CD4-positive, CD25-positive, alpha-beta regulatory T cell (primary cell): ENCODE measurements around the gene MATR3. TPM values are rescaled to one million over a fixed set of nuclear protein-coding genes. Genes with fewer than 3 reads are reported as not detected.
"Not testable (repeated sequence)": the region's sequence is repeated elsewhere in the genome, so short reads cannot be mapped to it uniquely, and the experiment has no call there.

Source experiments
- ATAC-seq, 2 donors: fragments of 150-1000 bp; cut with Tn5 transposase; one replicate each; pipeline ENCODE4 v1.10.0; 2021; ENCODE audit warnings: low read depth in 2 of 2, moderate number of reproducible peaks in 2 of 2, moderate library complexity in 1 of 2
- DNase-seq, 3 donors: peaks; one replicate each; pipeline versions ENCODE4 v3.0.0 to v3.0.0-alpha.2; 2012 to 2022; ENCODE audit warnings: mixed read lengths in 1 of 3
- H3K27ac ChIP-seq: one replicate; pipeline ENCODE4 v1.7.0; 2013; ENCODE audit warnings: mild to moderate bottlenecking, low read length; ENCODE audit not compliant: insufficient read depth, poor library complexity, severe bottlenecking
- H3K27me3 ChIP-seq: one replicate; pipeline ENCODE4 v1.7.0; 2013; ENCODE audit warnings: low read length; ENCODE audit not compliant: control insufficient read depth, insufficient read depth
- H3K36me3 ChIP-seq: one replicate; pipeline ENCODE4 v1.7.0; 2013; ENCODE audit warnings: mild to moderate bottlenecking, low read length, moderate library complexity; ENCODE audit not compliant: control insufficient read depth, insufficient read depth
- H3K4me1 ChIP-seq: 2 replicates; pipeline ENCODE4 v1.7.0; 2013; ENCODE audit warnings: mild to moderate bottlenecking, low read length; ENCODE audit not compliant: insufficient read depth, control insufficient read depth, poor library complexity, severe bottlenecking
- H3K4me3 ChIP-seq: one replicate; pipeline ENCODE4 v1.7.0; 2013; ENCODE audit warnings: low read depth, mild to moderate bottlenecking, low read length, moderate library complexity
- H3K9me3 ChIP-seq, 2 experiments: 1 replicate in 1 of 2; 2 replicates in 1 of 2; pipeline ENCODE4 v1.7.0; 2013; ENCODE audit warnings: low read length in 2 of 2, mild to moderate bottlenecking in 1 of 2, moderate library complexity in 1 of 2; ENCODE audit not compliant: control insufficient read depth in 2 of 2
- H3K27ac Mint-ChIP-seq, 3 donors: one replicate each; pipeline ENCODE4 v1.8.0; 2020 to 2022; ENCODE audit warnings: mild to moderate bottlenecking in 3 of 3, mixed read lengths in 3 of 3, moderate library complexity in 2 of 3
- H3K27me3 Mint-ChIP-seq: one replicate; pipeline ENCODE4 v1.8.0; 2022; ENCODE audit warnings: mild to moderate bottlenecking, mixed read lengths
- H3K36me3 Mint-ChIP-seq: one replicate; pipeline ENCODE4 v1.8.0; 2020; ENCODE audit warnings: mixed read lengths
- H3K4me1 Mint-ChIP-seq, 4 donors: one replicate each; pipeline ENCODE4 v1.8.0; 2020 to 2022; ENCODE audit warnings: mixed read lengths in 4 of 4, mild to moderate bottlenecking in 1 of 4
- H3K4me3 Mint-ChIP-seq, 4 donors: one replicate each; pipeline ENCODE4 v1.8.0; 2020 to 2022; ENCODE audit warnings: mild to moderate bottlenecking in 4 of 4, mixed read lengths in 4 of 4, moderate library complexity in 3 of 4
- H3K9me3 Mint-ChIP-seq, 7 donors: one replicate each; pipeline ENCODE4 v1.8.0; 2020 to 2022; ENCODE audit warnings: mixed read lengths in 7 of 7, mild to moderate bottlenecking in 3 of 7, moderate library complexity in 2 of 7
- polyA plus RNA-seq, 4 donors: library from polyadenylated mRNA; unstranded; fragments of 300-500 nt; fragmentation: Illumina TruSeq; gene quantifications; one replicate each; pipeline ENCODE4 v1.2.3, GENCODE V29; 2021
- total RNA-seq: library from RNA; stranded (reverse); gene quantifications from one replicate; pipeline ENCODE4 v1.2.3, GENCODE V29; 2022

Gene MATR3
- total and polyA plus RNA-seq, 5 donors from 2014 or later, result 327 to 391 (median 376) TPM

DNA sequence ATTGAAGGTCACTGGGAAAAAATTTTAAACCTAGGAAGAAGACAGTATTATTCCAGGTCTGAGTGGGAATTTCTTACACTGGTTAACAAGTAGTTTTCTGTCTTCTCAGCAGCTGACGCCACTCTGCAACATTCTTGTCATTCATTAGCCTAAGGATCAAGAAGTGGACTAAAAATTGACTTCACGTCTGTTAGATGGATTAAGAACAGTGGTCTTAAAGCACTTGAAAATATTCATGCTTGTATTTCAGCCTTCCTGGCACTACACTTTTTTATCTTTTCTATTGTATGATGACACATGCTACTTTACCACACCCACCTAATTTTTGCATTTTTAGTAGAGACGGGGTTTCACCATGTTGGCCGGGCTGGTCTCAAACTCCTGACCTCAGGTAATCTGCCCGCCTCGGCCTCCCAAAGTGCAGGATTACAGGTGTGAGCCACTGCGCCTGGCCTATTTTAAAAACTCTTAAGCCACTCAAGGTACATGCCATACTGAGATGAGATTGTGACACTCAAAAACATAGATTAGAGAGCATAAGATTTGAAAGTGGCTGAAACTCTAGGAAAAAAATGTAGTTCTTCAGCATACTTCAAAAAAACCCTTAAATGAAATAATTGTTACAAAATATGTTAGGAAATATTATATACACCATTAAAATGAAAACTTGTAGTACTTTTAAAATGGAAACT is 8.4 kb downstream of the MATR3 start:
- no peaks in the 10 kb centered on the region for H3K27me3 ChIP-seq
- peaks cover 52 to 97% (median 86%) of the 10 kb centered on the region in 4 donors for H3K4me1 Mint-ChIP-seq
- DNase-seq (no peak), ATAC-seq (no peak)
- no peak overlapping the region for H3K27ac ChIP-seq
- peaks cover 19% of the 10 kb centered on the region for H3K36me3 Mint-ChIP-seq
- H3K4me3 ChIP-seq, result peak overlapping the region; percentile 73
- H3K4me1 ChIP-seq, result peaks cover 99% of the 10 kb centered on the region
- peak overlapping the region; percentile 70 to 88 (median 74) for H3K27ac Mint-ChIP-seq
- H3K27me3 Mint-ChIP-seq, result no peaks in the 10 kb centered on the region
- no peaks in the 10 kb centered on the region for H3K9me3 ChIP-seq
- no peaks in the 10 kb centered on the region for H3K36me3 ChIP-seq
- no peaks in the 10 kb centered on the region for H3K9me3 Mint-ChIP-seq
- peak overlapping the region; percentile 56 to 76 (median 68) for H3K4me3 Mint-ChIP-seq

DNA sequence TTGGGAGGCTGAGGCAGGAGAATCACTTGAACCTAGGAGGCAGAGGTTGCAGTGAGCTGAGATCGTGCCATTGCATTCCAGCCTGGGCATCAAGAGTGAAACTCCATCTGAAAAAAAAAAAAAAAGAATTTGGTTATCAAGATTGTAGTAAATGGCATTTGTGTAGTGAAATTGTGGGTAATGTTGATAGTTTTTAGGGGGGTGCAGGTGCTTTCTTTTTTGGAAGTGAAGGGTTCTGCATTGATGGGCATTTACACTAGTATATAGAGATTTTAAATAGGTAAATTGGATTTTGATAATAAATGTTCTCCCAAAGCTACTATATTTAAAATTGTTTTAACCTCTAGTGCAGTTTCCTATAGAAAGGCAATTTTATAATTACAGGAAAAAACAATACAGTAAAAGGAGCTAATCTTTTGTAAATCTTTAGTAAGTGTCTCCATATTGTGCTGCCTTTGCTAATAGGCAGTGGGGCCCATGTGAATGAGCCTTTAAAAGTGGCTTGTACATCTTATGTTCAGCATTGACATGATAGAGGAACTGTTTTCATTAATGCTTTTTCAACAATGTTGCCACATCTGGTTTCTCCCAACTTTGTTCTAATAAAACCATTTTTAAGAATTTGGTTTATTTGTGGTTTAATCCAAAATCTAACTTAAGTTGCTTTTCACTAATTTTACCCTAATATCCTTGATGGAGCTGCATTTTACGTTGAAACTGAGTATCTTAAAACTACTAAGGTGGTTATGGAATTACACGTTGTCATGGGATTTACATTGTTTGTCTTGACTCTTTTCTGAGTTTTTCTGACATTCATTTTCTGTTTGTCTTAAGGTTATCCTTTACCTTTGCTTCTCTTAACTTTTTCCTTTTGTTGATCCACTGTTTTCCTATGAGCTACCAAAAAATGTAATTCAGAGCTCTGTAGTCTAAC is 11.1 kb downstream of the MATR3 start:
- Mint-ChIP-seq H3K27me3 (no peaks in the 10 kb centered on the region), H3K9me3 (no peaks in the 10 kb centered on the region), H3K27ac (peak overlapping the region in 1 of 3 donors; percentile 43), H3K4me1 (peaks cover 50 to 94% (median 82%) of the 10 kb centered on the region in 4 donors), H3K4me3 (peak overlapping the region; percentile 75 to 92 (median 79)), H3K36me3 (peaks cover 26% of the 10 kb centered on the region)
- H3K27ac ChIP-seq, result peak overlapping the region; percentile 65
- H3K4me3 ChIP-seq, result peak overlapping the region; percentile 73
- no peaks in the 10 kb centered on the region for H3K9me3 ChIP-seq
- no peak for DNase-seq
- H3K27me3 ChIP-seq, result no peaks in the 10 kb centered on the region
- peaks cover 96% of the 10 kb centered on the region for H3K4me1 ChIP-seq
- H3K36me3 ChIP-seq, result peaks cover 4% of the 10 kb centered on the region
- no peak for ATAC-seq

DNA sequence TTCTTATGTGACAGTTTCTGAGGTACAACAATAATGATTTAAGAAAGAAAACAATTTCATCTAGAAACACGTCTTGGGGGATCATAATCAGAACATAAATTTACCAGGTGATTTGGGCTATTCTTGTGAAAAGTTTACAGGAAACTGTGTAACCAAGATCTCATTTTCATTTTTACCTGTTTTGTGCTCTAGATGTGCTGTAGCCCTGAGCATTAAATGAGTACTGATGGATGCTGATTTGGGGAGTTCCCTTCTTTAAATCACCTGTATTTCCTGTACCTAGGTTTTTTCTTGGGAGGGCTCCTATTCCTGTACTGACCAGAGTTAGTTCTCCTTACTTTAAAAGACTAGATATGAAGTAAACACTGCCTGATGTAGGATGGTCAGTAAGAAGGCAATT is 12.7 kb downstream of the MATR3 start:
- Mint-ChIP-seq H3K4me3 (peak overlapping the region; percentile 35 to 78 (median 66)), H3K36me3 (peaks cover 25% of the 10 kb centered on the region), H3K27me3 (no peaks in the 10 kb centered on the region), H3K27ac (peak overlapping the region in 1 of 3 donors; percentile 38), H3K4me1 (peaks cover 63 to 96% (median 83%) of the 10 kb centered on the region in 4 donors), H3K9me3 (no peaks in the 10 kb centered on the region)
- Histone ChIP-seq H3K36me3 (peaks cover 4% of the 10 kb centered on the region), H3K9me3 (no peaks in the 10 kb centered on the region), H3K4me3 (peak overlapping the region; percentile 73), H3K27ac (peak overlapping the region; percentile 65), H3K4me1 (peaks cover 96% of the 10 kb centered on the region), H3K27me3 (no peaks in the 10 kb centered on the region)
- peak in 1 of 2 donors; percentile 34 for ATAC-seq
- DNase-seq, result peak in 1 of 3 donors; percentile 39

DNA sequence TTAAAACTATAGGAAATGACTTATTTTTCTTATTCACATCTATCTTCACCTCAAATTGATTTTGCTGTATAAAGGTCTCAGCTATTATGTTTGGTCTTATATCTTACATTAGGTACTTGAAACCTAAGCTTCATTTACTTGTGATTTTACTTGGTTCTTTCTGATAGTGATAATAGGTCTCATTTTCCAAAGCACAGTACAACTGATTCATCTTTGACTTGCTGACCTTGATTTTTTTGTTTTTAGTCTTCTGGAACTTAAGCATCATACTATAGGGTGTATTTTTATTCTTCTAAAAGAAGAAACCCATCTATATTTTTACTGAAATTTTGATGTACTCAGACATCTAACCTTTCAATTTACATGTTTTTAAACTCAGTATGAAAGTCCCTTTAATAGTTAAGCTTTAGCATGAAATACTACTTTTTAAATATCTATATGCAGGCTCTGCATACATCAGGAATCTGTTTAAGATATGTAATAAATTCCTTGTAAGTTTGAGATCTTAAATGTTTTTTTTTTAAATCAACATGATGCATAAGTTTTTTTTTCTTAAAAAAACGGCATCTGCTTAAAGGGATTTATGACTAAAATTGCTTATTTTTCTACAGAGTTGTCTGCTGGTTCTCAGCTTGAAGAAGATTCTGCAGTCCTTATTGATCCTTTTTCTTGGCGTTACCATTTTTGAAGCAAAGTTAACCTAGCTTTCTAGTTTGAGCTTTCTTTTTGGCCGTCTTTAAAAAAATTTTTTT is 13.3 kb downstream of the MATR3 start:
- Mint-ChIP-seq H3K4me3 (peak overlapping the region; percentile 1 to 78 (median 52)), H3K27me3 (no peaks in the 10 kb centered on the region), H3K27ac (peak overlapping the region in 1 of 3 donors; percentile 38), H3K4me1 (peaks cover 66 to 94% (median 81%) of the 10 kb centered on the region in 4 donors), H3K36me3 (peaks cover 21% of the 10 kb centered on the region), H3K9me3 (no peaks in the 10 kb centered on the region)
- peak overlapping the region; percentile 65 for H3K27ac ChIP-seq
- no peaks in the 10 kb centered on the region for H3K9me3 ChIP-seq
- peaks cover 4% of the 10 kb centered on the region for H3K36me3 ChIP-seq
- H3K27me3 ChIP-seq, result no peaks in the 10 kb centered on the region
- H3K4me3 ChIP-seq, result peak overlapping the region; percentile 73
- H3K4me1 ChIP-seq, result peaks cover 96% of the 10 kb centered on the region
- DNase-seq (no peak), ATAC-seq (no peak)

DNA sequence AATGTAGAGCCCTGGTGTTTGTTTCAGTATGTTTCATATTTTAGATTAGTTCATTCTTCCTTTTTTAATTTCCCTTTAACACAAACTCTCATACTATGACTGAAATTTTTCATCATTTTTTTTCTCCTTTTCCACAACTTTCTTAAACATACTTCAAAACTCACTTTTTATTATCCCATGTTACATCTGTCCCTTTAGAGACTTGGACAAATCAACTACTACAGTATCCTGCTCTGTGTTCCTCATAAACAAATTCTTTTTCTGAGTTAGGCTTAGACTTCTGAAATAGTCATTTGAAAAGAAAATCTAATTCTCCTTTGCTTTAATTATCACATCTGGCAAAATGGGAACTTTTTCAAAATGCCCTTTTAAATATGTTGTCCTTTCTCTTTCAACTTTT is 15.3 kb downstream of the MATR3 start:
- Histone ChIP-seq H3K9me3 (no peaks in the 10 kb centered on the region), H3K36me3 (peaks cover 4% of the 10 kb centered on the region), H3K27ac (peak overlapping the region; percentile 31), H3K4me3 (peak overlapping the region; percentile 55), H3K4me1 (peaks cover 95% of the 10 kb centered on the region), H3K27me3 (no peaks in the 10 kb centered on the region)
- no peaks in the 10 kb centered on the region for H3K27me3 Mint-ChIP-seq
- H3K36me3 Mint-ChIP-seq, result peaks cover 15% of the 10 kb centered on the region
- H3K27ac Mint-ChIP-seq, result peak overlapping the region in 2 of 3 donors; percentile 4 to 28
- H3K4me1 Mint-ChIP-seq, result peaks cover 57 to 90% (median 68%) of the 10 kb centered on the region in 4 donors
- ATAC-seq (no peak), DNase-seq (no peak)
- peak overlapping the region; percentile 68 to 90 (median 77) for H3K4me3 Mint-ChIP-seq
- no peaks in the 10 kb centered on the region for H3K9me3 Mint-ChIP-seq

DNA sequence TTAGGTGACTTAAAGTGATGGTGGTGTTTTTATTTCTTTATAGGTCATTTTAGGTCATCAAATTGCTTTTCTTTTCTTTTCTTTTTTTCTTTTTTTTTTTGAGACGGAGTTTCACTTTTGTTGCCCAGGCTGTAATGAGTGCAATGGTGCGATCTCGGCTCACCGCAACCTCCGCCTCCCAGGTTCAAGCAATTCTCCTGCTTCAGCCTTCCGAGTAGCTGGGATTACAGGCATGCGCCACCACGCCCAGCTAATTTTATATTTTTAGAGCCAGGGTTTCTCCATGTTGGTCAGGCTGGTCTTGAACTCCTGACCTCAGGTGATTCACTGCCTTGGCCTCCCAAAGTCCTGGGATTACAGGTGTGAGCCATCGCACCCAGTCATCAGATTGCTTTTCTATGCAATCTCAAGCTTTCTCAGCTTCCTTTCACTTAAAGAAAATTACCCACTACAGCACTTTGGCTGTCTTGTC is 17.2 kb downstream of the MATR3 start:
- not testable (repeated sequence) for DNase-seq, H3K27me3 ChIP-seq
- H3K4me3 Mint-ChIP-seq, result peak overlapping the region; percentile 34 to 88 (median 73)

DNA sequence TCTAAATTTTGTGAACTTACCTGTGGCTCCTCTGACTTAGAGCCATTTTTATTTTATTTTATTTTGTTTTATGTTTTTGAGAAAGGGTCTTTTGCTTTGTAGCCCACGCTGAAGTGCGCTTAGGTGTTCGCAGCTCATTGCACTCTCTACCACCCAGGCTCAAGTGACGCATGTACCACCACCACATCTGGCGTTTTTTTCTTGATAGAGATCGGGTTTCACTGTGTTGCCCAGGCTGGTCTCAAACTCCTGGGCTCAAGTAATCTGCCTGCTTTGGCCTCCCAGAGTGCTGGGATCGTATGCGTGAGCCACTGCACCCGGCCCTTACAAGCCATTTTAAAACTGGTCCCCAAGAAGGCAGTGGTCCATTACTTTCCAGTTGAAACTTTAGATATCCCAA is 18.5 kb downstream of the MATR3 start:
- Mint-ChIP-seq H3K9me3 (no peaks in the 10 kb centered on the region), H3K27me3 (no peaks in the 10 kb centered on the region), H3K4me3 (peak overlapping the region in 2 of 4 donors; percentile 19), H3K36me3 (peaks cover 26% of the 10 kb centered on the region), H3K27ac (no peak overlapping the region), H3K4me1 (peaks cover 49 to 79% (median 57%) of the 10 kb centered on the region in 4 donors)
- ATAC-seq (no peak), DNase-seq (no peak)
- no peaks in the 10 kb centered on the region for H3K27me3 ChIP-seq
- no peak overlapping the region for H3K4me3 ChIP-seq
- H3K9me3 ChIP-seq, result no peaks in the 10 kb centered on the region
- H3K27ac ChIP-seq, result no peak overlapping the region
- peaks cover 72% of the 10 kb centered on the region for H3K4me1 ChIP-seq
- peaks cover 28% of the 10 kb centered on the region for H3K36me3 ChIP-seq

More for the DNA sequence above, 17.2 kb downstream of the MATR3 start:
- Histone ChIP-seq H3K27ac (peak overlapping the region; percentile 6), H3K4me1 (peaks cover 84% of the 10 kb centered on the region), H3K4me3 (peak overlapping the region; percentile 55), H3K36me3 (peaks cover 15% of the 10 kb centered on the region)
- not testable (repeated sequence) for H3K9me3 ChIP-seq, ATAC-seq, H3K9me3 Mint-ChIP-seq, H3K27me3 Mint-ChIP-seq
- H3K36me3 Mint-ChIP-seq, result peaks cover 18% of the 10 kb centered on the region
- H3K4me1 Mint-ChIP-seq, result peaks cover 59 to 88% (median 67%) of the 10 kb centered on the region in 4 donors
- H3K27ac Mint-ChIP-seq, result peak overlapping the region in 2 of 3 donors; percentile 17 to 30
